ENCODE results near the gene PPP6R2. TPM values are rescaled to one million over a fixed set of nuclear protein-coding genes. Genes with fewer than 3 reads are reported as not detected.

The PPP6R2 gene
- total RNA-seq, 1 donor = 61.2 TPM

DNA sequence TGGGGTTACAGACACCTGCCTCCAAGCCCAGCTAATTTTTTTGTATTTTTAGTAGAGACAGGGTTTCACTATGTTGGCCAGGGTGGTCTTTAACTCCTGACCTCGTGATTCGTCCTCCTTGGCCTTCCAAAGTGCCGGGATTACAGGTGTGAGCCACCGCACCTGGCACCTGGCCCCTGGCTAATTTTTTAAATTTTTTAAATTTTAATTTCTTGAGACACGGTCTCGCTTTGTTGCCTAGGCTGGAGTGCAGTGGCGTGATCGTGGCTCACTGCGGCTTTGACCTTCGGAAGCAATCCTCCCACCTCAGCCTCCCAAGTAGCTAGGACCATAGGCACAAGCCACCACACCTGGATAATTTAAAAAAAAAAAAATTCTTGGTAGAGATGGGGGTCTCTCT is 14.6 kb downstream of the PPP6R2 start:
- H3K9me3 ChIP-seq (ENCODE audit: low read depth, low read length) = no peaks in the 10 kb centered on the region
- TF ChIP-seq, protein P1, sequence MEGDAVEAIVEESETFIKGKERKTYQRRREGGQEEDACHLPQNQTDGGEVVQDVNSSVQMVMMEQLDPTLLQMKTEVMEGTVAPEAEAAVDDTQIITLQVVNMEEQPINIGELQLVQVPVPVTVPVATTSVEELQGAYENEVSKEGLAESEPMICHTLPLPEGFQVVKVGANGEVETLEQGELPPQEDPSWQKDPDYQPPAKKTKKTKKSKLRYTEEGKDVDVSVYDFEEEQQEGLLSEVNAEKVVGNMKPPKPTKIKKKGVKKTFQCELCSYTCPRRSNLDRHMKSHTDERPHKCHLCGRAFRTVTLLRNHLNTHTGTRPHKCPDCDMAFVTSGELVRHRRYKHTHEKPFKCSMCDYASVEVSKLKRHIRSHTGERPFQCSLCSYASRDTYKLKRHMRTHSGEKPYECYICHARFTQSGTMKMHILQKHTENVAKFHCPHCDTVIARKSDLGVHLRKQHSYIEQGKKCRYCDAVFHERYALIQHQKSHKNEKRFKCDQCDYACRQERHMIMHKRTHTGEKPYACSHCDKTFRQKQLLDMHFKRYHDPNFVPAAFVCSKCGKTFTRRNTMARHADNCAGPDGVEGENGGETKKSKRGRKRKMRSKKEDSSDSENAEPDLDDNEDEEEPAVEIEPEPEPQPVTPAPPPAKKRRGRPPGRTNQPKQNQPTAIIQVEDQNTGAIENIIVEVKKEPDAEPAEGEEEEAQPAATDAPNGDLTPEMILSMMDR (IDR thresholded peaks at IDR 0.05; ENCODE audit: extremely low read depth, low read depth, low read length) = no peak
- peaks cover 42% of the 10 kb centered on the region for H4K20me1 ChIP-seq (ENCODE audit: insufficient read depth, low read length)
- H3K4me2 ChIP-seq (ENCODE audit: insufficient read depth, low read length) = no peak overlapping the region
- H3K27me3 ChIP-seq (ENCODE audit: insufficient read depth, low read length) = no peaks in the 10 kb centered on the region
- no peak for DNase-seq (ENCODE audit: insufficient read length, low spot score, missing footprints)
- peaks cover 6% of the 10 kb centered on the region for H3K36me3 ChIP-seq (ENCODE audit: insufficient read depth, low read length)
- H3K27ac ChIP-seq (ENCODE audit: low read depth, low read length) = no peak overlapping the region
- H2AFZ ChIP-seq (ENCODE audit: low read length) = no peak overlapping the region
- no peak overlapping the region for H3K4me3 ChIP-seq (ENCODE audit: insufficient read depth, low read length)
- peaks cover 81% of the 10 kb centered on the region for H3K79me2 ChIP-seq (ENCODE audit: insufficient read depth, low read length)
- no peaks in the 10 kb centered on the region for H3K4me1 ChIP-seq (ENCODE audit: insufficient read depth, low read length)

DNA sequence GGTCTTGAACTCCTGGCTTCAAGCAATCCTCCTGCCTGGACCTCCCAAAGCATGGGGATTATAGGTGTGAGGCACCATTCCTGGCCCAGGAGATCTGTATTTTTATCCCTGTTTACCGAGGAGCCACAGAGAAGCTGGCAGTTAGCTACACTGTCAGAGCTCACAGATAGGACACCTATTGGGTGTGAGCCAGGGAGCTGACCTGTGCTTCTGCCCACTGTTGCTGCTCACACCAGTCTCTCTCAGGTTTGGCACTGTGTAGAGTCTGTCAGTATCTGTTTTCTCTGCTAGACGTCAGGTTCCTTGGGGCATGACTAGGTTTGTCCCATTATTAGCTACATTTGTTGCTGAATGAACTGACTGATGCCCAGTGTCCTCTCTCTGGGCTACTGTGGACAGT is 17.5 kb downstream of the PPP6R2 start:
- H3K4me2 ChIP-seq (ENCODE audit: insufficient read depth, low read length) = no peak overlapping the region
- H3K36me3 ChIP-seq (ENCODE audit: insufficient read depth, low read length) = peaks cover 6% of the 10 kb centered on the region
- H3K79me2 ChIP-seq (ENCODE audit: insufficient read depth, low read length) = peaks cover 84% of the 10 kb centered on the region
- no peak overlapping the region for H2AFZ ChIP-seq (ENCODE audit: low read length)
- H3K9me3 ChIP-seq (ENCODE audit: low read depth, low read length) = no peaks in the 10 kb centered on the region
- no peak overlapping the region for H3K27ac ChIP-seq (ENCODE audit: low read depth, low read length)
- H3K4me1 ChIP-seq (ENCODE audit: insufficient read depth, low read length) = no peaks in the 10 kb centered on the region
- no peak for DNase-seq (ENCODE audit: insufficient read length, low spot score, missing footprints)
- H3K4me3 ChIP-seq (ENCODE audit: insufficient read depth, low read length) = no peak overlapping the region
- H3K27me3 ChIP-seq (ENCODE audit: insufficient read depth, low read length) = no peaks in the 10 kb centered on the region
- TF ChIP-seq, protein P1 (IDR thresholded peaks at IDR 0.05; ENCODE audit: extremely low read depth, low read depth, low read length) = no peak
- peaks cover 35% of the 10 kb centered on the region for H4K20me1 ChIP-seq (ENCODE audit: insufficient read depth, low read length)

DNA sequence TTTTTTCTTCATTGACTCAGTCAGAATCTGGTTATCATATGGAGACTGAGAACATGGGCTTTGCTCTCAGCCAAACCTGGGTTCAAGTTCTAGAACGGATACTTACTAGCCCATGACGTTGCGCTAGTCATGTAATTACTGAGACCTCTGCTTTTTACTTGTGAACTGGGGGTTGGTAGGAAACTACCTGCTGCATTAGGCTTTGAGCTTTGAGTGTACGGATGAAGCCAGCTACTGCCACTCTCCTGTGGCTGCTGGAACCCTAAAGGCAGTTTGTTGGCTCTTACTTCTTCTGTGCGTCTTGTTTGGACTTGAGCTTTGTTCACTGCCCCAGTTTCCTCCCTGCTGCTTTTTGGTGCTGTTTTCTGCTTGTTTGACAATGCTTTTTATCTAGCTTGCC is 18.1 kb downstream of the PPP6R2 start:
- Histone ChIP-seq H3K27me3 (ENCODE audit: insufficient read depth, low read length) (no peaks in the 10 kb centered on the region), H3K27ac (ENCODE audit: low read depth, low read length) (no peak overlapping the region), H3K79me2 (ENCODE audit: insufficient read depth, low read length) (peaks cover 83% of the 10 kb centered on the region), H3K9me3 (ENCODE audit: low read depth, low read length) (no peaks in the 10 kb centered on the region), H3K36me3 (ENCODE audit: insufficient read depth, low read length) (peaks cover 6% of the 10 kb centered on the region), H3K4me1 (ENCODE audit: insufficient read depth, low read length) (peaks cover 6% of the 10 kb centered on the region), H2AFZ (ENCODE audit: low read length) (no peak overlapping the region), H3K4me3 (ENCODE audit: insufficient read depth, low read length) (no peak overlapping the region), H3K4me2 (ENCODE audit: insufficient read depth, low read length) (no peak overlapping the region), H4K20me1 (ENCODE audit: insufficient read depth, low read length) (peaks cover 41% of the 10 kb centered on the region)
- no peak for DNase-seq (ENCODE audit: insufficient read length, low spot score, missing footprints)
- TF ChIP-seq, protein P1 (IDR thresholded peaks at IDR 0.05; ENCODE audit: extremely low read depth, low read depth, low read length) = no peak

DNA sequence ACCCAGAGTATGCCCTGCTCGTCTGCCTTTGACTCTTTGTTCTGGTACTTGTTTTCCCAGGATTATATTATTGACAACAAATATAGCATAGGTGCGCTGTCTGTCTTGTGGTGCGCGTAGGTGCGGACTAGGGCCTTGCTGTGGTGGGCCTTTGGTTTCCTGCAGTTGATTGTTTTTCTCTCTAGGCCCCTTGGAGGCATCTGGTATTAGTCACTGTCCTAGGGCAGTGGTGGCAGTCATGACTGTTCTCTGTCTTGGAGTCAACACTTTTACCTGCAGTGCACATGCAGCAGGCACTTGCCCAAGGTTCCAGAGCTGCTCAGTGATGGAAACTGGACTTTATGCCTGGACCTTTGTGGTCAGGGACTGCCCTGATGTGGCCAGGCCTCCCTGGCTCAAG is 18.6 kb downstream of the PPP6R2 start:
- H2AFZ ChIP-seq (ENCODE audit: low read length) = no peak overlapping the region

More for the DNA sequence above, 18.6 kb downstream of the PPP6R2 start:
- no peak overlapping the region for H3K4me3 ChIP-seq (ENCODE audit: insufficient read depth, low read length)
- H3K27me3 ChIP-seq (ENCODE audit: insufficient read depth, low read length) = no peaks in the 10 kb centered on the region
- H3K79me2 ChIP-seq (ENCODE audit: insufficient read depth, low read length) = peaks cover 83% of the 10 kb centered on the region
- no peaks in the 10 kb centered on the region for H3K9me3 ChIP-seq (ENCODE audit: low read depth, low read length)
- H3K27ac ChIP-seq (ENCODE audit: low read depth, low read length) = no peak overlapping the region
- H4K20me1 ChIP-seq (ENCODE audit: insufficient read depth, low read length) = peaks cover 45% of the 10 kb centered on the region
- no peak for DNase-seq (ENCODE audit: insufficient read length, low spot score, missing footprints)
- TF ChIP-seq, protein P1 (IDR thresholded peaks at IDR 0.05; ENCODE audit: extremely low read depth, low read depth, low read length) = no peak
- peaks cover 6% of the 10 kb centered on the region for H3K36me3 ChIP-seq (ENCODE audit: insufficient read depth, low read length)
- H3K4me1 ChIP-seq (ENCODE audit: insufficient read depth, low read length) = peaks cover 10% of the 10 kb centered on the region
- no peak overlapping the region for H3K4me2 ChIP-seq (ENCODE audit: insufficient read depth, low read length)
